ENCODE results near the gene KANK3.
"Not testable (repeated sequence)": the region's sequence is repeated elsewhere in the genome, so short reads cannot be mapped to it uniquely, and the experiment has no call there.

DNA sequence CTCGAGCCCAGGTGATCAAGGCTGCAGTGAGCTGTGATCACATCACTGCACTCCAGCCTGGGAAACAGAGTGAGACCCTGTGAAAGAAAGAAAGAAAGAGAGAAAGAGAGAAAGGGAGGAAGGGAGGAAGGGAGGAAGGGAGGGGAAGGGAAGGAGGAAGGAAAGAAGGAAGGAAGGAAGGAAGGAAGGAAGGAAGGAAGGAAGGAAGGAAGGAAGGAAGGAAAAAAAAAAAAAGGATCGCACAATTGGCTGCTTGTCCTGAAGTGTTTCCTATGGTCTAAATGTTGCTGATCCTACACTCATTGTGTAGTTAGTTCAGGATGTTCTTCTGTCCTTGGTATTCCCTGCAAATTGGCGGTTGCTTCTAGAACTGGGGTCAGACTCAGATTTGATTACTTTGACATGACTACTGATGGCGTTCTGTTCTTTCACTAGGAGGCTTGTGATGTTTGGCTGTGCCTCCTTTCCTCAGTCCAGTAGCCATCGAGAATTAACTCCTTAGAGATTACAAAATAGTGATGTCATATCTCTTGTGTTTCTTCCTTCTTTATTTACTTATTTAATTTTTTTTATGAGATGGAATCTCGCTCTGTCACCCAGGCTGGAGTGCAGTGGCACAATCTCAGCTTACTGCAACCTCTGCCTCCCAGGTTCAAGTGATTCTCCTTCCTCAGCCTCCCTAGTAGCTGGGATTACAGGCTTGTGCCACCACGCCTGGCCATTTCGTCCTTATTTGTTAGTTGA, 6.7 kb upstream of the KANK3 start:
- TF ChIP-seq POLR2A (IDR thresholded peaks at IDR 0.05); EP300 (IDR thresholded peaks at IDR 0.05; ENCODE audit: low read depth); POLR2AphosphoS5 (IDR thresholded peaks at IDR 0.05): not testable (repeated sequence)
- TF ChIP-seq, protein P1, sequence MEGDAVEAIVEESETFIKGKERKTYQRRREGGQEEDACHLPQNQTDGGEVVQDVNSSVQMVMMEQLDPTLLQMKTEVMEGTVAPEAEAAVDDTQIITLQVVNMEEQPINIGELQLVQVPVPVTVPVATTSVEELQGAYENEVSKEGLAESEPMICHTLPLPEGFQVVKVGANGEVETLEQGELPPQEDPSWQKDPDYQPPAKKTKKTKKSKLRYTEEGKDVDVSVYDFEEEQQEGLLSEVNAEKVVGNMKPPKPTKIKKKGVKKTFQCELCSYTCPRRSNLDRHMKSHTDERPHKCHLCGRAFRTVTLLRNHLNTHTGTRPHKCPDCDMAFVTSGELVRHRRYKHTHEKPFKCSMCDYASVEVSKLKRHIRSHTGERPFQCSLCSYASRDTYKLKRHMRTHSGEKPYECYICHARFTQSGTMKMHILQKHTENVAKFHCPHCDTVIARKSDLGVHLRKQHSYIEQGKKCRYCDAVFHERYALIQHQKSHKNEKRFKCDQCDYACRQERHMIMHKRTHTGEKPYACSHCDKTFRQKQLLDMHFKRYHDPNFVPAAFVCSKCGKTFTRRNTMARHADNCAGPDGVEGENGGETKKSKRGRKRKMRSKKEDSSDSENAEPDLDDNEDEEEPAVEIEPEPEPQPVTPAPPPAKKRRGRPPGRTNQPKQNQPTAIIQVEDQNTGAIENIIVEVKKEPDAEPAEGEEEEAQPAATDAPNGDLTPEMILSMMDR (IDR thresholded peaks at IDR 0.05) = not testable (repeated sequence)

Data from transverse colon (tissue), 4 donors.